GM23338 (cell line): ENCODE data around the gene RAB30.

ENCODE experiments used
- CREB1 ChIP-seq: fragments of 250-450 bp; sonication (Bioruptor Pico); IDR thresholded peaks from 2 replicates; pipeline ENCODE4 v1.5.0; 2020; ENCODE audit warnings: low read depth, mild to moderate bottlenecking, moderate library complexity
- CTCF ChIP-seq, 2 experiments: fragments of 200-600 bp in 1 of 2; sonication (generic) in 1 of 2; conservative IDR thresholded peaks; 2 replicates each; pipeline versions ENCODE4 v1.5.1 to v1.6.1; 2016 to 2017; ENCODE audit warnings: antibody characterized with exemption in 2 of 2, low read depth in 2 of 2, mild to moderate bottlenecking in 2 of 2, moderate library complexity in 1 of 2
- EZH2 ChIP-seq: fragments of 200-600 bp; sonication (generic); IDR thresholded peaks from one replicate; pipeline ENCODE4 v1.8.0; 2017; ENCODE audit warnings: antibody characterized with exemption, mild to moderate bottlenecking, low read depth; ENCODE audit not compliant: unreplicated experiment
- EZH2phosphoT487 ChIP-seq: fragments of 200-600 bp; sonication (generic); IDR thresholded peaks from one replicate; pipeline ENCODE4 v1.8.1; 2018; ENCODE audit warnings: antibody characterized with exemption; ENCODE audit not compliant: unreplicated experiment
- JUNB ChIP-seq: IDR thresholded peaks from one replicate; pipeline ENCODE4 v1.6.1; 2016; ENCODE audit warnings: antibody characterized with exemption; ENCODE audit not compliant: unreplicated experiment
- NANOG ChIP-seq: IDR thresholded peaks from 2 replicates; pipeline ENCODE4 v1.6.1; 2016; ENCODE audit warnings: antibody characterized with exemption, borderline replicate concordance
- POLR2AphosphoS5 ChIP-seq: IDR thresholded peaks from 2 replicates; pipeline ENCODE4 v1.6.1; 2016; ENCODE audit warnings: antibody characterized with exemption, low read depth
- ZNF331 ChIP-seq: fragments of 250-450 bp; sonication (Bioruptor Pico); IDR thresholded peaks from 2 replicates; pipeline ENCODE4 v1.5.0; 2020; ENCODE audit warnings: low read depth, mild to moderate bottlenecking, moderate library complexity
- TF ChIP-seq, protein P1 (sequence below): IDR thresholded peaks from one replicate; pipeline ENCODE4 v1.6.1; 2018; ENCODE audit warnings: antibody characterized with exemption; ENCODE audit not compliant: unreplicated experiment

DNA sequence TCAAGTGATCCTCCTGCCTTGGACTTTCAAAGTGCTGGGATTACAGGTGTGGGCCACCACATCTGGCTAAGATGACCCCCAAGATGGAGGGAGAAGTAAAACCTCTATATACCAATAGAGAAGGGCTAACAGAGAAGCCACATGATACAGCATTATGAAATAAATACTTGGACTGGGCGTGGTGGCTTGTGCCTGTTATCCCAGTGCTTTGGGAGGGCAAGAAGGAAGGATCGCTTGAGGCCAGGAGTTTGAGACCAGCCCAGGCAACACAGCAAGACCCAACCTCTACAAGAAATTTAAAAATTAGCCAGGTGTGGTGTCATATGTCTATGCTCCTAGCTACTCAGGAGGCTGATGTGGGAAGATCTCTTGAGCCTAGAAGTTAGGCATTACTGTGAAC lies 61.7 kb downstream of the RAB30 start:
- TF ChIP-seq, protein P1, sequence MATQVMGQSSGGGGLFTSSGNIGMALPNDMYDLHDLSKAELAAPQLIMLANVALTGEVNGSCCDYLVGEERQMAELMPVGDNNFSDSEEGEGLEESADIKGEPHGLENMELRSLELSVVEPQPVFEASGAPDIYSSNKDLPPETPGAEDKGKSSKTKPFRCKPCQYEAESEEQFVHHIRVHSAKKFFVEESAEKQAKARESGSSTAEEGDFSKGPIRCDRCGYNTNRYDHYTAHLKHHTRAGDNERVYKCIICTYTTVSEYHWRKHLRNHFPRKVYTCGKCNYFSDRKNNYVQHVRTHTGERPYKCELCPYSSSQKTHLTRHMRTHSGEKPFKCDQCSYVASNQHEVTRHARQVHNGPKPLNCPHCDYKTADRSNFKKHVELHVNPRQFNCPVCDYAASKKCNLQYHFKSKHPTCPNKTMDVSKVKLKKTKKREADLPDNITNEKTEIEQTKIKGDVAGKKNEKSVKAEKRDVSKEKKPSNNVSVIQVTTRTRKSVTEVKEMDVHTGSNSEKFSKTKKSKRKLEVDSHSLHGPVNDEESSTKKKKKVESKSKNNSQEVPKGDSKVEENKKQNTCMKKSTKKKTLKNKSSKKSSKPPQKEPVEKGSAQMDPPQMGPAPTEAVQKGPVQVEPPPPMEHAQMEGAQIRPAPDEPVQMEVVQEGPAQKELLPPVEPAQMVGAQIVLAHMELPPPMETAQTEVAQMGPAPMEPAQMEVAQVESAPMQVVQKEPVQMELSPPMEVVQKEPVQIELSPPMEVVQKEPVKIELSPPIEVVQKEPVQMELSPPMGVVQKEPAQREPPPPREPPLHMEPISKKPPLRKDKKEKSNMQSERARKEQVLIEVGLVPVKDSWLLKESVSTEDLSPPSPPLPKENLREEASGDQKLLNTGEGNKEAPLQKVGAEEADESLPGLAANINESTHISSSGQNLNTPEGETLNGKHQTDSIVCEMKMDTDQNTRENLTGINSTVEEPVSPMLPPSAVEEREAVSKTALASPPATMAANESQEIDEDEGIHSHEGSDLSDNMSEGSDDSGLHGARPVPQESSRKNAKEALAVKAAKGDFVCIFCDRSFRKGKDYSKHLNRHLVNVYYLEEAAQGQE = no peak
- TF ChIP-seq EZH2phosphoT487 = no peak
- no peak for TF ChIP-seq CTCF (conservative IDR thresholded peaks at IDR 0.05; ENCODE audit: low read depth in 2 of 2)
- TF ChIP-seq CREB1 (CRISPR knock-in tag) = no peak
- no peak for TF ChIP-seq JUNB
- no peak for TF ChIP-seq POLR2AphosphoS5
- TF ChIP-seq NANOG = no peak
- no peak for TF ChIP-seq EZH2
- TF ChIP-seq ZNF331 = no peak
